Hepatocyte (in vitro differentiated cells): Measurements from ENCODE around the gene ME3.

Experiments used
- CTCF ChIP-seq: fragments of 200-600 bp; sonication (generic); IDR thresholded peaks from 2 replicates; pipeline ENCODE4 v1.5.1; 2016; ENCODE audit warnings: antibody characterized with exemption, mild to moderate bottlenecking; ENCODE audit not compliant: poor library complexity
- EZH2phosphoT487 ChIP-seq: fragments of 200-600 bp; sonication (generic); IDR thresholded peaks from one replicate; pipeline ENCODE4 v1.6.1; 2018; ENCODE audit warnings: antibody characterized with exemption, mild to moderate bottlenecking, low read depth, moderate library complexity; ENCODE audit not compliant: unreplicated experiment, severe bottlenecking

GRCh38 chr11:86461892-86462291 is 210.5 kb downstream of the ME3 start:
- no peak for TF ChIP-seq CTCF
- TF ChIP-seq EZH2phosphoT487, result no peak
